GM21825 (cell line): ENCODE results near the gene HERC2.
"Not testable (repeated sequence)": the region's sequence is repeated elsewhere in the genome, so short reads cannot be mapped to it uniquely, and the experiment has no call there.

Experiments
- ATAC-seq: cut with Tn5 transposase; IDR thresholded peaks from one replicate; pipeline ENCODE4 v1.9.1; 2021; ENCODE audit warnings: mild to moderate bottlenecking, moderate library complexity; ENCODE audit not compliant: unreplicated experiment

The HERC2 gene

DNA sequence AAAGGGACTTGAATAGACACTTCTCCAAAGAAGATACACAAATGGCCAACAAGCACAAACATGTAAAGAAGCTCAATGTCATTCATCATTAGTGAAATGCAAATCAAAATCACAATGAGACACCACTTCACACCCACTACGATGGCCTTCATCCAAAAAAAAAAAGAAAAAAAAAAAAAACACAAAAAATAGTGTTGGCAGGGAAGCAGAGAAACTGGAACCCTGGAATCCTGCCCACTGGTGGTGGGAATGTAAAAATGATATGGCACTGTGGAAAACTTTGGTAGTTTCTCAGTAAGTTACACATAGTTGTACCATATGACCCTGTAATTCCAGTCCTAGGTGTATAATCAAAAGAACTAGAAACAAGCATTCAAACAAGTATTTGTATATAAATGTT lies 94.7 kb downstream of the HERC2 start:
- not testable (repeated sequence) for ATAC-seq

- not testable (repeated sequence) for ATAC-seq
Measured at GRCh38 chr15:28222612-28223011, 99.4 kb downstream of the HERC2 start.

DNA sequence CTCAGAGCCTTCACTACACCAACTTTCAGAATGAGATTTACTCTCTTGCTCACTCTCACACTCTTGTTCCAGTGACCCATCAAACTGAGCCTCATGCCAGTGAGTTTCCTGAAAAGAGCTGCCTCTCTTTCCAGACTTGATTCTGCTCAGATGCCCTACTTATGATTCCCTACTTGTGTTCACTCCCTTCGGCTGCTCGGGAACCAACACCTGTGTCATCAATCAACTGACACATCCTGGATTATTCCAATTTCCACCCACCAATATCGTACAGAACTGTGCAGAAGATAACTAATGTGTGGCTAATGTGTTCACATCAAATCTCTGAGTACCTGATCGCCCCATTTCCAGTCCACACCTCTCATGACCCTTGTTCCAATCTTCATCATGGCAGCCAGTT lies 100.3 kb downstream of the HERC2 start:
- ATAC-seq: not testable (repeated sequence)

DNA sequence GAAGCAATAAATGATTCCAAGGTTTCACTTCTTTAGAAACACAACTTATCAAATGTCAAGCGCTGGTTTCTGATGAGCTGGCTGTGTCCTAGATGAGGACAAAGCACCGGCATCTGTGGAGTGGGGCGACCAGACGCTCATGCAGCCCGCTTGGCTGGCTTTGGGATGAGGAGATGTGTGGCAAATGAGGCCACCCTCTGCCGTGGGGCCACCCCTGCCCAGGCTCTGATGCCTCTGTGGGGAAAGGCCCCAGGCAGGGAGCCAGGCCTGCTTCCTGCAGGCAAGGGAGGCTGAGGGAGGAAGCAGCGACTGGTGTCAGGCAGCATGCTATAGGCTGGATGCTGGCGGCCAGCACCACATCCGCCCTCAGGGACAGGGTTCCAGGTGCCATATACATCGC lies 102.9 kb downstream of the HERC2 start:
- ATAC-seq: no peak

- ATAC-seq: not testable (repeated sequence)
Measured at GRCh38 chr15:28216946-28217546, 104.9 kb downstream of the HERC2 start.

DNA sequence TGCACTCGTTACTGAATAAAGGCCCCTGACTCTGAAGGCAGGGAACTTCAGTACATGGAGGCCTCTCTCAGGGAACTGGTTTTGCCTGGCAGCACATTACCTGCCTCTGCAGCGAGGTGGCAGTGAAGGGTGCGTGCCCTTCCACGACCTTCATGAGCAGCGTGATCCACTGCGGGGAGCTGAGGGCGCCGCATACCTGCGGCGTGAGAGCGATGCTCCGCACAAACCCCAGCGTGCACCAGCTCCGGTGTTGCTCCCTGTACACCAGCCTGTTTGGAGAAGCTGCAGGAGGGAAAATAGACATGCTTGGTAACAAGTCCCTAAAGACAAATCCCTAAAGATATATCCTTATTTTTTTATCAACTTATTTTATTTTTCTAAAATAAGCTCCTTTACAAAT lies 106.5 kb downstream of the HERC2 start:
- not testable (repeated sequence) for ATAC-seq

- not testable (repeated sequence) for ATAC-seq
Measured at GRCh38 chr15:28214006-28214790, 107.8 kb downstream of the HERC2 start.

DNA sequence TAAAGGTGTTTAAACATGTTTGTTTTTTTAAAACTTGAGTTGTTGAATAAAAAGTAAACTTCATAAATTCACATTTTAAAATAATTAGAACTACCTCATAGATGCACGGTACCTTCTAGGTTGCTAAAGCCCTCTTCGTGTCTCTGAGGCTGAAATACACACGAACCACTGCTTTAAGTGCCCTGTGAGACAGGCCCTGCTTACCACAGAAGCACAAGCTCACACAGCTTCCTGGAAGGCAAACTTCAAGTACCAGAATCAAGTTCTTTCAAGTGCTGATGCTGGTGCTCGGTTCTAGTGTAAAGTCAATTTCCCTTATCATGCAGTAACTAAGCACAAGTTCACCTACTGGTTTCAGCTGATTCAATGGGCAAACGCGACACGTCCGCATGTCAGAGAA lies 108.6 kb downstream of the HERC2 start:
- ATAC-seq: not testable (repeated sequence)

- ATAC-seq: no peak
Measured at GRCh38 chr15:28208583-28208982, 113.4 kb downstream of the HERC2 start.

- not testable (repeated sequence) for ATAC-seq
Measured at GRCh38 chr15:28205640-28206039, 116.3 kb downstream of the HERC2 start.

GRCh38 chr15:28203055-28203828 lies 118.7 kb downstream of the HERC2 start:
- ATAC-seq: not testable (repeated sequence)

DNA sequence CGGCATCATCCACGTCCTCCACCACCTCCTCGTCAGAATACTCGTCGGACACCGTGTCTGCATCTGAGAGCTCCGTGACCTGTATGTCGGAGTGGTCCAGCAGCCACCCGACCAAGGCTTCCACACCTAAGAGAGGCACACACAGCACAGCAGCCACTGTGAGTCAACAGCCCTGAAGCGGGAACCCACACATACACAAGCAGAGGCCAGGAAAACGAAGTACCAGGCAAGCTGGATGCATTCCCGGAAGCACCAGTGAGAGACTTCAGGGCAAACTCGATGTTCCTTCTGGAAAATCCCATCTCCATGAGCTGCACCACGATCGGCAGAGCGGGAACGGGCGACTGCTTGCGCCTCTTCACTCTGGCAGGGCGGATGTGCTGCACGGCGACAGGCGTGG lies 119.9 kb downstream of the HERC2 start:
- ATAC-seq: not testable (repeated sequence)

- ATAC-seq: not testable (repeated sequence)
Measured at GRCh38 chr15:28198215-28198614, 123.8 kb downstream of the HERC2 start.

- not testable (repeated sequence) for ATAC-seq
Measured at GRCh38 chr15:28197694-28198093, 124.3 kb downstream of the HERC2 start.

DNA sequence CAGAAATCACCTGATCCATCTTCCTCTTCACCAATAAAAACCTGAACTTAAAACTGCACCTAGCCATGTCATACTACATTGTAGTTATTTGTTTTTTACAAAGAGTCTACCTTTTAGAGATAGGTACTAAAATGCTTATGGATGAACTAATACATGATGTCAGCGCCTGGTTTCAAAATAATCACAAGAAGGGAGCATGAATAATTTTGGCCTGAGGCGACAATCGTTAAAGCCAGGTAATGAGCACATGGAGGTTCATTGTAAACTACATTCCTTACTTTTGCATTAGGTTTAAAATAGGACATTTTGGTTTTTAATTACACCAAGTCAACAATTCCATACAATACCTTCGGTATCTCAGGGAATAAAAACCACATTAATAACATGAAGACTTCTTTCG lies 125.4 kb downstream of the HERC2 start:
- ATAC-seq: not testable (repeated sequence)

- no peak for ATAC-seq
Measured at GRCh38 chr15:28192772-28193171, 129.2 kb downstream of the HERC2 start.

GRCh38 chr15:28191832-28192231 lies 130.1 kb downstream of the HERC2 start:
- ATAC-seq: no peak

GRCh38 chr15:28190391-28191174 lies 131.4 kb downstream of the HERC2 start:
- ATAC-seq: no peak

DNA sequence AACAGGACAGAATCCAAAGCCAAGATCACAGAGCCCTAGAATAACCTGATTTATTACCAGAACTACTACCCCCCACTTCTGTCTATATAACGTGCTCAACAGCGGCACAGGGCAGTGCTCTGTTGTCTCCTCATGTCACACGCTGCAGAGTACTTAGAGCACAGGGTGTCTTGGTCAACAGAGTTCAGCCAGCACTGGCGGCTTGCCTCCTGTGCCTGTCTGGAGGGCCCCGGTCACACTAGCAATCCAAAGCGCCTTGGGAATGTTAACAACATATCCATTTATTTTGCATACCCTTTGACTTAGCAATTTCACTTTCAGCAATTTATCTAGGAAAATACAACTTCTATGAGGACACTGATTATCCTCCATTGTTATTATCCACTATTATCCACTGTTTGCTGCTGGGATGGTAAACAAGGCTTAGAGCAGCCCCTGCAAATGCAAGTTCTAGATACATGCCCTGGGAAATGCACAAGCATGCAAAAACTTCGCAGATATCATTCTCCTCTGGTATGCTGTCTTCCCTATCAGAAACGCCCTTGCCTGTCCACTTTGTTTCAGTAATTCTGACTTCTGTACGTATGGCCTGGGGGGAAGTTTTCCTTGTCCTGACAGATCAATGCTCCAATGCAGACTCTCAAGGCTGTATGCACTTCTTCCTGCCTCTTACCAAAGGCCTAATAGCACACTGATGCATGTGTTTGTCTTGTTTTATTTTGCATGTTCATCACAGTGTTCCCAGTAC lies 136.7 kb downstream of the HERC2 start:
- no peak for ATAC-seq

DNA sequence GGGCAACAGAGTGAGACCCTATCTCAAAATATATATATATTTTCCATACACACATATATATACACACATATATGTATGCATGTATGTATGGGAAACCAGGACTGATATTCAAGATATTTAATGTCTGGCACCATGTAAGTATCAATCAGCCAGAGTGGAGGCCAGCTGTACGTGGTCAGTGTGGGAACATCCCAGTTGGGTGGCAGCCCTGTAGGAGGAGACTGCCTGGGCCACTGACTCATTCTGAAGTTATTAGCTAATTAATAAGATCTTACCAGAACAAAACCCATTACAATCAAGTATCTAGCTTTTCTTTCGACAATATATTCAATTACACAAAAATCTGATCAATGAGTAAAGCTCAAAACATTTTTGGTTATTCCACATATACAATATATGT lies 137.8 kb downstream of the HERC2 start:
- no peak for ATAC-seq
